NCI-H510A (cell line): ENCODE data around the gene DDX28.
"Not testable (repeated sequence)": the region's sequence is repeated elsewhere in the genome, so short reads cannot be mapped to it uniquely, and the experiment has no call there.

Experiments
- DNase-seq: peaks from one replicate; lab custom pipeline; 2025; lab: John Stamatoyannopoulos, UW

DDX28 gene

DNA sequence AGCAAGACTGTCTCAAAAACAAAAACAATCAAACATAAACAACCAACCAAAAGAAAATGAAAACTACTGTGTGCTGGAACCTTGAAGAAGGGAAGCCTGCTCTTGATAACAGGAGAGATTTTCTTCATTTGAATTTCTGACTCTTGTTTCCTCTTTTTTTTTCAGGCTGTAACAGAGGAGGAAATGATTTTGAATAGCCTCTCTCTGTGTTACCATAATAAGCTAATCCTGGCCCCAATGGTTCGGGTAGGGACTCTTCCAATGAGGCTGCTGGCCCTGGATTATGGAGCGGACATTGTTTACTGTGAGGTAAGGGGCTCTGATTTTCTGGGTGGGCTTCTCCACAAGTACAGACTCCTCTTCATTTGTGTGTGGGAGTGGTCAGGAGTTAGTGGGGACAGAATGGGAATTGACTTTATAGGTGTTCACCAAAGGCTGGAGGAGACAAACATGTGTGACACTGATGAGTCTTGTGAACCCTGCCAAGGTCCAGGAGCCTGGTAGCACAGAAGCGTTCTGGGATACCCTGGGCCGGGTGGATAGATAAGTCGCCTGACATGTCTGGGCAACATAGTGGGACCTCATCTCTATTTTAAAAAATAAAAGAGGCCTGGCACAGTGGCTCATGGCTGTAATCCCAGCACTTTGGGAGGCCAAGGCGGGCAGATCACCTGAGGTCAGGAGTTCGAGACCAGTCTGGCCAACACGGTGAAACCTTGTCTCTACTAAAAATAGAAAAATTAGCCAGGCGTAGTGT lies 15.0 kb upstream of the DDX28 start:
- DNase-seq = no peak

DNA sequence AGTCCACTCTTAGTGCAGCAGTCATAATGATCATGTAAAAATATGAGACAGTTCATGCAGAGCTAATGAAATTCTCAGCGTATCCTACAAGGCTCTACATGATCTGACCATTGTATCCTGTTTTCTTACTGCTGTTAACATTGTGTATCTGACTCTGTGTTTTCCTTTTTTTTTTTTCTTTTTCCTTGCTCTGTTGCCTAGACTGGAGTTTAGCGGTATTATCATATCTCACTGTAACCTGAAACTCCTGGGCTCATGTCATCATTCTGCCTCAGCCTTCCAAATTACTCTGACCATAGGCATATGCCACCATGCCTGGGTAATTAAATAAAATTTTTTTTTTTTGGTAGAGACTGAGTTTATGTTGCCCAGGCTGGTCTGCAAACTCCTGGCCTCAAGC lies 12.2 kb upstream of the DDX28 start:
- no peak for DNase-seq

- no peak for DNase-seq
These were observed 10.1 kb upstream of the DDX28 start for GRCh38 chr16:68033101-68033500.

- DNase-seq = no peak
These were observed 8.9 kb upstream of the DDX28 start for GRCh38 chr16:68031951-68032350.

DNA sequence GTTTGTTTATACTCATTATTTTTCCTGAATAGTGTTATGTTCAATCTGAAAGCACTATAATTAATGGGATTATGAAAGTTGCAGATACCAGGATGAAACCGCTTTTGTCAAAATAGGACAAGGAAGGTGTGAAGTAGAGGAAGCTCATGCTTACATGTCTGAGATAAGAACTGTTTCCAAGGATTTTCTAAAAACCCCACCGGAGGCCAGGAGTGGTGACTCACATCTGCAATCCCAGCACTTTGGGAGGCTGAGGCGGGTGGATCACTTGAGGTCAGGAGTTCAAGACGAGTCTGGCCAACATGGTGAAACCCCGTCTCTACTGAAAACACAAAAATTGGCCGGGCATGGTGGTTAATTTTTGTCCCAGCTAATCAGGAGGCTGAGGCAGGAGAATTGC lies 7.1 kb upstream of the DDX28 start:
- DNase-seq = not testable (repeated sequence)

DNA sequence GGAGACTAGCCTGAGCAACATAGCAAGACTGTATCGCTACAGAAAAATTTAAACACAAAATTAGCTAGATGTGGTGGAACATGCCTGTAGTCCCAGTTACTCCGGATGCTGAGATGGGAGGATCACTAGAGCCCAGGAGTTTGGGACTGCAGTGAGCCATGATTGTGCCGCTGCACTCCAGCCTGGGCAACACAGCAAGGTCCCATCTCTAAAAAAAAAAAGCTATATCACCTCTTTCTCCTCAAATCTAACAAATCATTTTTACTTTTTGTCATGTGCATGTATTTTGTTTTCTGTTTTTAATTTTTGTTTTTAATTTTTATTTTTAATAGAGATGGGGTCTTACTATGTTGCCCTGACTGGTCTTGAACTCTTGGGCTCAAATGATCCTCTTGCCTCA lies 6.0 kb upstream of the DDX28 start:
- no peak for DNase-seq

GRCh38 chr16:68022278-68022727 lies 729 bp downstream of the DDX28 start:
- DNase-seq = no peak

DNA sequence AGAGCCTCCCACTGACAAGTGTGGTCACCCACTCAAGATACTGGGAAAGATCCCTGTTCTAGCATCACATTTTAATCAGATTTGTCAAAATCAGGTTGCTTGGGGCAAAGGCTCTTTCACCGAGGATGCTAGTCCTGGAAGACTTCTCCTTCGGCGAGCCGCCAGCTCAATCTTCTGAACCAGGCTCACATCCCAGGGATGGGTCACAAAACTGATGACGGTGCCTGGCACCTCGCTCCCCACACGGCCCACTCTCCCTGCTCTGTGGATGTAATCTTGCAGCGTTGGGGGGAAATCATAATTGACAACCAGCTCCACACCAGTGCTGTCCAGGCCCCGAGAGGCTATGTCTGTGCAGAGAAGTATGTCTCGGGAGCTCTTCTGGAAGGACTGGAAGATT lies 1.5 kb downstream of the DDX28 start:
- DNase-seq = no peak

GRCh38 chr16:68019167-68019680 lies 3.8 kb downstream of the DDX28 start:
- no peak for DNase-seq

DNA sequence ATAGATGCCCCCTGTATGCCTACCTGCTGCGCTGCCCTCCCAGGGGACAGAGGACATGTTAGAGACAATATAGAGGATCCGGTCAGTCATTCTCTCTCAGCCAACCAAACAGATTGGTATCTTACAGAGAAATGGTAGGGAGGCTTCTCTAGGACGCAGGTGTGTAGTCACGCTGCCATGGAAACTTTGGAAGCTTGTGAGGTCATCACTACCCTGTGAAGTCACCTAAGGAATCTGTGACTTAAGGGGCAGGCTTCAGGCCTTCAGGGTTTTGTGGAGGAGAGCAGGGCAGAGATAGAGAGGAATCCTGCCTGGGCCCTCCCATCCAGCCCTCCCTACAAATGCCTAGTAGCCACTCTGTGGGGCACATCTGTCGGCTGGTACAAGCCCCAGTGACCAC lies 7.4 kb downstream of the DDX28 start, which contains the start of gene DPEP2NB:
TSS of gene DPEP2NB (minus strand) at position 231 of the 400 bp plus-strand sequence. CDS start at position 90, 141 bp downstream.
- no peak for DNase-seq

GRCh38 chr16:68013440-68013839 lies 9.6 kb downstream of the DDX28 start:
- no peak for DNase-seq

GRCh38 chr16:68009872-68010271 lies 13.2 kb downstream of the DDX28 start:
- DNase-seq = not testable (repeated sequence)

GRCh38 chr16:68009157-68009735 lies 13.8 kb downstream of the DDX28 start:
- no peak for DNase-seq

GRCh38 chr16:68005786-68006286 lies 17.2 kb downstream of the DDX28 start:
- no peak for DNase-seq

GRCh38 chr16:68005211-68005610 lies 17.8 kb downstream of the DDX28 start:
- DNase-seq = no peak

- DNase-seq = no peak
These were observed 20.0 kb downstream of the DDX28 start for GRCh38 chr16:68003031-68003430.

- no peak for DNase-seq
These were observed 22.6 kb downstream of the DDX28 start for GRCh38 chr16:68000450-68000849.

DNA sequence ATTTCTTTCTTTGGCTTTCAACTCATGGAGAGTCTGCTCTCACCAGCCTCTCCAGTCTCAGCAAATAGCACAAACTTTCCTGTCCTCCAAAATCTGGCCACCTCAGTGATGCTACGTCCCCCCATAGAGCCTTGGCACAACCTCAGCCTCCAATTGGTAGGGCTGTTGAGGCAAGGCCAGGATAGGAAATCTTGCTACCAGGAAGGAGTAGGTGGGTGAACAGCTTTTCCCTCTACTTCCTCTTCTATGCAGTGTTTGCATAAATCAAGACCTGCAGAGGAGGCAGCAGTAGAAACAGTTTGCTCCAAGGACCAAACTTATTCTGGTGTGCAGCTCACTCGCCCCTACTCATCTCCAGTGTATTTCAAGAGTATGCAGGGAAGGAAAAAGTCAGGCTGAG lies 23.0 kb downstream of the DDX28 start:
- DNase-seq = no peak

- DNase-seq = not testable (repeated sequence)
These were observed 24.0 kb downstream of the DDX28 start, which contains the start of gene DPEP2 for GRCh38 chr16:67998779-67999688. Gene DPEP2 (minus strand): TSS chr16:67999484. CDS start chr16:67993212, 6,272 bp downstream.

- DNase-seq = not testable (repeated sequence)
These were observed 24.7 kb downstream of the DDX28 start for GRCh38 chr16:67998231-67998778.

- DNase-seq = no peak
These were observed 26.4 kb downstream of the DDX28 start for GRCh38 chr16:67996666-67997065.

- no peak for DNase-seq
These were observed 27.6 kb downstream of the DDX28 start for GRCh38 chr16:67995423-67995822.
